ENCODE results near the gene SEC63. TPM values are rescaled to one million over a fixed set of nuclear protein-coding genes. Genes with fewer than 3 reads are reported as not detected.

The SEC63 gene
- polyA plus RNA-seq, 1 of the 3 experiments (the other 2 are of a cell fraction): 13.2 TPM

DNA sequence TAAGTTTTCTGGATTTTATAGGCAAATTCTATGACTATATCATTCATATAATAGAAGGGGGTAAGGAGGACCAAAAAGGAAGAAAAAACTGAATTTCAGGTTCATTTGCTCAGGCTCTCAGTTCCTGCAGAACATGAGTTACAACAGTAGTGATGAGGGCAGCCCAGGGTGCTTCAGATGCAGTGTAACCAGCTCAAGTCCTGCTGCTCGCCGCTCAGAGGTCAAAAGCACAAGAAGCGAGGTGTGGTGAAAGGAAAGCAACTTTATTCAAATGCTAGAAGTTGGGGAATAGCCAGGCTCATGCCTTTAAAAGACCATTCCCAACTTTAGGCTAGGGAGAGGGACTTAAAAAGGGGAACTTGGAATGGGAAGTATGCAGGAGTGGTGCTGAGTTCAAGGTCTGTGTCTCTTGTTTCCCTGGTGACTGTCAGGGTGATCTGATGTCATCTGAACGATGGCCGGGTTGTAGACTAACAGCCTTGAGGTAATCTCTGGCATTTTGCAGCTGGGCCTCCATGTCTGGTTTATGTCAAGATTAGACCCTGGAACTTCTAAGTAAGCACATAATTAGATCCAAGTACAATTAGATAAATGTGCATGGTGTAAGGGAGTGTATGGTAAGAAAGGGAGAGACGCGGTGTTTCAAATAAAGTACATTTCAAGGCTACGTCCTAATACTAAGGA is 14.5 kb upstream of the SEC63 start (continued):
- TF ChIP-seq, protein P1, sequence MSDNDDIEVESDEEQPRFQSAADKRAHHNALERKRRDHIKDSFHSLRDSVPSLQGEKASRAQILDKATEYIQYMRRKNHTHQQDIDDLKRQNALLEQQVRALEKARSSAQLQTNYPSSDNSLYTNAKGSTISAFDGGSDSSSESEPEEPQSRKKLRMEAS (IDR thresholded peaks at IDR 0.05; ENCODE audit: low read depth): no peak
- TF ChIP-seq USF2 (IDR thresholded peaks at IDR 0.05; ENCODE audit: borderline replicate concordance, low read depth, low read length): no peak
- TF ChIP-seq NRF1 (IDR thresholded peaks at IDR 0.05; ENCODE audit: low read depth, low read length): no peak
- no peak for TF ChIP-seq MXI1 (IDR thresholded peaks at IDR 0.05; ENCODE audit: low read depth, low read length)
- no peak for TF ChIP-seq ZBTB33 (IDR thresholded peaks at IDR 0.05; ENCODE audit: borderline replicate concordance, low read depth)
- peak; percentile 35 for TF ChIP-seq CHD2 (IDR thresholded peaks at IDR 0.05; ENCODE audit: low read length, partially characterized antibody)
- TF ChIP-seq ELF1 (IDR thresholded peaks at IDR 0.05): no peak

DNA sequence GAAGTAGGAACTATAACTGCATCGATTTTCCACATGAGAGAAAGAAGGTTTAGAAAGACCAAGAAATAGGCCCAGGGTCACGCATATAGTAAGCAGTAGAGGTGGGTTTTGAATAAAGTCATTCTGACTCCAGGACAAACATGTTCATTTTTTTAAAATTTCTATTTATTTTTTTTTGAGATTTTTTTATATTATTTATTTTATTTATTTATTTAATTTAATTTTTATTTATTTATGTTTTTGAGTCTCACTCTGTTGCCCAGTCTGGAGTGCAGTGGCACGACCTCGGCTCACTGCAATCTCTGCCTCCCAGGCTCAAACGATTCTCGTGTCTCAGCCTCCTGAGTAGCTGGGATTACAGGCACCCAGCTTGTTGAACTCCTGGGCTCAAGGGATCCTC is 13.2 kb upstream of the SEC63 start:
- Histone ChIP-seq H3K9me3 (no peaks in the 10 kb centered on the region), H3K9ac (no peak overlapping the region), H3F3A (replicated peaks; ENCODE audit: insufficient read depth) (no peaks in the 10 kb centered on the region), H3K4me1 (ENCODE audit: control insufficient read depth in 1 of 2, insufficient read depth in 2 of 2, low read depth in 1 of 2, low read length in 1 of 2) (peaks cover 0 to 8% of the 10 kb centered on the region in 2 experiments; a peak in 2 of 4 replicates), H4K20me1 (ENCODE audit: insufficient read depth) (no peaks in the 10 kb centered on the region), H3K27ac (ENCODE audit: low read depth in 2 of 2, low read length in 1 of 2) (no peak overlapping the region), H3K27me3 (ENCODE audit: insufficient read depth) (no peaks in the 10 kb centered on the region), H3K9me2 (no peaks in the 10 kb centered on the region), H3K36me3 (replicated peaks in 1 of 2; ENCODE audit: control insufficient read depth in 1 of 2, insufficient read depth in 2 of 2, low read length in 1 of 2) (no peaks in the 10 kb centered on the region), H3K4me2 (no peak overlapping the region), H3K79me2 (ENCODE audit: insufficient read depth) (no peaks in the 10 kb centered on the region), H2AFZ (ENCODE audit: low read depth) (no peak overlapping the region), H3K4me3 (ENCODE audit: low read depth in 2 of 2, low read length in 1 of 2) (no peak overlapping the region)
- DNase-seq: no peak
- ChIA-PET POLR2A (no interaction called here), CTCF (interaction anchor here (1.1 to 1.8 kb wide), 2 partner anchors 9 kb away, joined by 4 to 9 read pairs; no protein-coding TSS in a partner anchor)
- WGBS (ENCODE audit: low lambda C conversion rate): 82% methylated on average over 6 of the region's 6 CpGs
- no peak for TF ChIP-seq NFIC (IDR thresholded peaks at IDR 0.05; ENCODE audit: borderline replicate concordance)
- TF ChIP-seq EZH2phosphoT487 (IDR thresholded peaks at IDR 0.05; ENCODE audit: borderline replicate concordance, low read depth): no peak
- no peak for TF ChIP-seq JUND (IDR thresholded peaks at IDR 0.05)
- no peak for TF ChIP-seq SMC3 (IDR thresholded peaks at IDR 0.05; ENCODE audit: low read depth, low read length)
- TF ChIP-seq, protein P2, sequence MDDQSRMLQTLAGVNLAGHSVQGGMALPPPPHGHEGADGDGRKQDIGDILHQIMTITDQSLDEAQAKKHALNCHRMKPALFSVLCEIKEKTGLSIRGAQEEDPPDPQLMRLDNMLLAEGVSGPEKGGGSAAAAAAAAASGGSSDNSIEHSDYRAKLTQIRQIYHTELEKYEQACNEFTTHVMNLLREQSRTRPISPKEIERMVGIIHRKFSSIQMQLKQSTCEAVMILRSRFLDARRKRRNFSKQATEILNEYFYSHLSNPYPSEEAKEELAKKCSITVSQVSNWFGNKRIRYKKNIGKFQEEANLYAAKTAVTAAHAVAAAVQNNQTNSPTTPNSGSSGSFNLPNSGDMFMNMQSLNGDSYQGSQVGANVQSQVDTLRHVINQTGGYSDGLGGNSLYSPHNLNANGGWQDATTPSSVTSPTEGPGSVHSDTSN (IDR thresholded peaks at IDR 0.05): no peak
- TF ChIP-seq TEAD4 (IDR thresholded peaks at IDR 0.05; ENCODE audit: borderline replicate concordance, insufficient read depth): no peak
- TF ChIP-seq MEF2A (IDR thresholded peaks at IDR 0.05; ENCODE audit: borderline replicate concordance, low read depth): no peak
- no peak for TF ChIP-seq MXI1 (IDR thresholded peaks at IDR 0.05; ENCODE audit: low read depth, low read length)
- no peak for TF ChIP-seq RAD21 (IDR thresholded peaks at IDR 0.05; ENCODE audit: low read length)
- TF ChIP-seq, protein P3, sequence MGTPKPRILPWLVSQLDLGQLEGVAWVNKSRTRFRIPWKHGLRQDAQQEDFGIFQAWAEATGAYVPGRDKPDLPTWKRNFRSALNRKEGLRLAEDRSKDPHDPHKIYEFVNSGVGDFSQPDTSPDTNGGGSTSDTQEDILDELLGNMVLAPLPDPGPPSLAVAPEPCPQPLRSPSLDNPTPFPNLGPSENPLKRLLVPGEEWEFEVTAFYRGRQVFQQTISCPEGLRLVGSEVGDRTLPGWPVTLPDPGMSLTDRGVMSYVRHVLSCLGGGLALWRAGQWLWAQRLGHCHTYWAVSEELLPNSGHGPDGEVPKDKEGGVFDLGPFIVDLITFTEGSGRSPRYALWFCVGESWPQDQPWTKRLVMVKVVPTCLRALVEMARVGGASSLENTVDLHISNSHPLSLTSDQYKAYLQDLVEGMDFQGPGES (IDR thresholded peaks at IDR 0.05; ENCODE audit: low read depth, low read length): no peak
- no peak for TF ChIP-seq POLR2AphosphoS5 (IDR thresholded peaks at IDR 0.05; ENCODE audit: low read depth, low read length)
- no peak for TF ChIP-seq CTCF (IDR thresholded peaks at IDR 0.05)
- no peak for TF ChIP-seq RFX5 (IDR thresholded peaks at IDR 0.05; ENCODE audit: low read length)
- no peak for TF ChIP-seq GATA2 (CRISPR knock-in tag; IDR thresholded peaks at IDR 0.05)

All from SK-N-SH (cell line).